Mesendoderm (in vitro differentiated cells): ENCODE measurements around the gene DCAF15.

Experiments used
- DNase-seq: peaks from one replicate; pipeline ENCODE4 v3.0.0; 2013
- H2AK5ac ChIP-seq: 2 replicates; pipeline ENCODE4 v1.6.1; 2013; ENCODE audit warnings: low read length, inconsistent platforms
- H2BK120ac ChIP-seq: 2 replicates; pipeline ENCODE4 v1.6.1; 2013; ENCODE audit warnings: low read depth, mild to moderate bottlenecking, low read length, moderate library complexity, mixed read lengths
- H2BK15ac ChIP-seq: replicated peaks from 2 replicates; pipeline ENCODE4 v1.6.1; 2013; ENCODE audit warnings: low read depth, mild to moderate bottlenecking, moderate library complexity
- H2BK5ac ChIP-seq: 2 replicates; pipeline ENCODE4 v1.6.1; 2013; ENCODE audit warnings: low read length, inconsistent platforms
- H3K18ac ChIP-seq: 2 replicates; pipeline ENCODE4 v1.6.1; 2013; ENCODE audit warnings: mild to moderate bottlenecking, low read length, mixed read lengths
- H3K23ac ChIP-seq: one replicate; pipeline ENCODE4 v1.6.1; 2013; ENCODE audit warnings: low read length
- H3K27ac ChIP-seq: 2 replicates; pipeline ENCODE4 v1.5.1; 2013; ENCODE audit warnings: low read depth, mild to moderate bottlenecking, inconsistent platforms, low read length, moderate library complexity
- H3K27me3 ChIP-seq: 2 replicates; pipeline ENCODE4 v1.6.1; 2013; ENCODE audit warnings: low read length, control low read depth, mild to moderate bottlenecking, inconsistent platforms; ENCODE audit not compliant: insufficient read depth, poor library complexity
- H3K36me3 ChIP-seq: 2 replicates; pipeline ENCODE4 v1.6.1; 2013; ENCODE audit warnings: low read length, inconsistent platforms; ENCODE audit not compliant: control insufficient read depth, insufficient read depth
- H3K4ac ChIP-seq: one replicate; pipeline ENCODE4 v1.6.1; 2013; ENCODE audit warnings: low read depth, mild to moderate bottlenecking, low read length, moderate library complexity
- H3K4me1 ChIP-seq: 2 replicates; pipeline ENCODE4 v1.6.1; 2013; ENCODE audit warnings: low read depth, low read length, inconsistent platforms; ENCODE audit not compliant: control insufficient read depth
- H3K4me2 ChIP-seq: 2 replicates; pipeline ENCODE4 v1.6.1; 2013; ENCODE audit warnings: low read length
- H3K4me3 ChIP-seq: 2 replicates; pipeline ENCODE4 v1.5.1; 2013; ENCODE audit warnings: mild to moderate bottlenecking, low read length
- H3K56ac ChIP-seq: one replicate; pipeline ENCODE4 v1.6.1; 2013; ENCODE audit warnings: low read length
- H3K79me1 ChIP-seq: 2 replicates; pipeline ENCODE4 v1.6.1; 2013; ENCODE audit warnings: low read length, inconsistent platforms
- H3K79me2 ChIP-seq: 2 replicates; pipeline ENCODE4 v1.6.1; 2013; ENCODE audit warnings: mild to moderate bottlenecking, low read length; ENCODE audit not compliant: control insufficient read depth, insufficient read depth
- H3K9ac ChIP-seq: 2 replicates; pipeline ENCODE4 v1.6.1; 2013; ENCODE audit warnings: low read length, inconsistent platforms
- H4K5ac ChIP-seq: one replicate; pipeline ENCODE4 v1.6.1; 2013; ENCODE audit warnings: low read length
- H4K8ac ChIP-seq: one replicate; pipeline ENCODE4 v1.6.1; 2013; ENCODE audit warnings: low read depth, mild to moderate bottlenecking, control low read depth, low read length, moderate library complexity
- WGBS: extraction: QIAGEN DNeasy Blood & Tissue Kit; methylation state at CpG from one replicate; pipeline ENCODE4 v1.1.7; 2013; ENCODE audit warnings: low lambda C conversion rate, missing lambda C conversion rate; ENCODE audit not compliant: insufficient coverage; ENCODE audit errors: extremely low coverage; 5-methylcytosine and 5-hydroxymethylcytosine counted together

Gene DCAF15

DNA sequence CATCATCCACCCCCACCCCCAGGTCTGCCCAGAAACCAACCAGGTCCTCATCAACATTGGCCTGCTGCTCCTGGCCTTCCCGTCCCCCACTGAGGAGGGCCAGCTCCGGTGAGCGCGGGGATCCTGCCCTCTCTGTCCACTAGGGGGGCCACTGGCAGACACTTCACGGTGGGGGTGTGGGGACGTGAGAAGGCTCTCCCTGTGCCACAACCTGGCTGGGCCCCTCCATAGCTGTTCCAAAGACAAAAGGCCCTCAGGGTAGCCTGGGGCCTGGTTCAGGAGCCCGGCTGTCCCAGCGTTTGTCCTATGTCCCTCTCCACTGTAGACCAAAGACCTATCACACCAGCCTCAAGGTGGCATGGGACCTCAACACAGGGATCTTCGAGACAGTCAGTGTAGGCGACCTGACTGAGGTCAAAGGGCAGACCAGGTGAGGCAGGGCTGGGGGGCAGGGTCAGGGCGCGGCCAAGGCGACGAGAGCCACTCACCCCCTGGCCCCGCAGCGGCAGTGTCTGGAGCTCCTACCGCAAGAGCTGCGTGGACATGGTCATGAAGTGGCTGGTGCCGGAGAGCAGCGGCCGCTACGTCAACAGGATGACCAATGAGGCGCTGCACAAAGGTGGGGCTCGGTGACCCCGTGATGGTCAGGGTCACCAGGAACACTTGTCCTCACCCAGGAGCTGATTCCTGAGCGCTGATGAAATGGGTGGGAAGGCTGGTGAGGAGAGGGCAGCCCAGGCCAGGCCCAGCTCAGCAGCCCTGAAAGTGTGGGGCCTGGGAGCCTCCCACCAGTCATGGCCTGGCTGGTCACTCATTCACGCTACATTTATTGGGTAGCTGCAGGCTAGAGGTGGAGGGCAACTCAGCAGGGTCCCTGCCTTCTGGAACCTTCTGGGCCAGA lies 7.9 kb downstream of the DCAF15 start:
- Histone ChIP-seq H3K56ac (no peak overlapping the region), H2BK120ac (no peak overlapping the region), H3K4ac (no peak overlapping the region), H3K27me3 (no peaks in the 10 kb centered on the region), H3K18ac (no peak overlapping the region), H3K4me2 (no peak overlapping the region), H3K36me3 (peaks cover 5% of the 10 kb centered on the region), H4K5ac (no peak overlapping the region), H2BK15ac (no peak overlapping the region), H4K8ac (no peak overlapping the region), H3K27ac (no peak overlapping the region), H3K79me1 (no peaks in the 10 kb centered on the region), H3K4me3 (no peak overlapping the region), H3K9ac (no peak overlapping the region), H2AK5ac (no peak overlapping the region), H2BK5ac (no peak overlapping the region), H3K4me1 (no peaks in the 10 kb centered on the region), H3K79me2 (no peaks in the 10 kb centered on the region), H3K23ac (no peak overlapping the region)
- DNase-seq: peak; percentile 59
- WGBS: no CpG with 5 or more reads among the region's 27 CpGs

DNA sequence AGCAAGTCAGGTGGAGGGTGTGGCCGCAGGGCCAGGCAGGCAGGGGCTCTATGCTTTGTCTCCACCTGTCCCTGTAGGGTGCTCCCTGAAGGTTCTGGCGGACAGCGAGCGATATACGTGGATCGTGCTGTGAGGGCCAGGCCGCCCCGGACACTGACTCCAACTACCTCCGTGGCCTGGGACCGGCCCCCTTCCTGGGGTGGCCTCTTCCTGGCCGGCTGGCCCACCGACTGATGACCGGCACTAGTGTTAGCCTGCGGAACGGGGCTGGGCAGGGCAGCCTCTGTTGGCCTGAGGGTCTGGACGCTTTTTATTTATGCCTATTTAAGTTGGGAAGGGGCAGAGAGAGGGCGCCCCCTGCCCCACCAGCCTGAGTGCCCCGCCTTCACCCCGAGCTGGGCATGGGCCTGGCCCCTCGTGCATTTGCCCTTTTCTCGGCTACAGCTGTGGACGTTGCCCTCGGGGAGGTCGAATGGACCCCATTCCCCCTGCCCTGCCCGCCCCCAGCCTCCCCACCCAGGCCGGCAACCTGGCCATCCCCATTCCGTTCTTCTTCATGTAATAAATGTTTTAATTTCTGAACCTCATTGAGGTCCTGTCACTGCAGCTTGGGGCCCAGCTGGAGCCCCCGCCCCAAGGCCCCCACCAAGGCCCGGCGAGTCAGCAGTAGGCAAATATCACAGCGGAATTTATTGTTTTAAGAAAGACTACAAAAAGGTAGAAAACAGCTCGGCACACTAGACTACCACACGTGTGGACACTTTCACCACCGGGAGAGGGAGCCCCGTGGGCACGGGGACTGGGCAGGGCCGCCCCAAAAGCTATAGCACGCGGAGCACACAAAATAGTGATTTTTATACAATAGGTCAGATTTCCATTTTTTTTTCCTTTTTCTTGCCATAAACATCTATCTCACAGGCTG lies 8.8 kb downstream of the DCAF15 start:
- Histone ChIP-seq H3K27ac (no peak overlapping the region), H3K23ac (no peak overlapping the region), H3K79me1 (no peaks in the 10 kb centered on the region), H4K5ac (no peak overlapping the region), H3K27me3 (no peaks in the 10 kb centered on the region), H3K56ac (no peak overlapping the region), H3K4me2 (no peak overlapping the region), H2BK15ac (no peak overlapping the region), H3K4me3 (no peak overlapping the region), H3K9ac (no peak overlapping the region), H3K4ac (no peak overlapping the region), H3K79me2 (no peaks in the 10 kb centered on the region), H4K8ac (no peak overlapping the region), H3K4me1 (no peaks in the 10 kb centered on the region), H3K36me3 (peaks cover 4% of the 10 kb centered on the region), H2AK5ac (no peak overlapping the region), H2BK120ac (no peak overlapping the region), H2BK5ac (no peak overlapping the region), H3K18ac (no peak overlapping the region)
- WGBS: no CpG with 5 or more reads among the region's 39 CpGs
- no peak for DNase-seq

DNA sequence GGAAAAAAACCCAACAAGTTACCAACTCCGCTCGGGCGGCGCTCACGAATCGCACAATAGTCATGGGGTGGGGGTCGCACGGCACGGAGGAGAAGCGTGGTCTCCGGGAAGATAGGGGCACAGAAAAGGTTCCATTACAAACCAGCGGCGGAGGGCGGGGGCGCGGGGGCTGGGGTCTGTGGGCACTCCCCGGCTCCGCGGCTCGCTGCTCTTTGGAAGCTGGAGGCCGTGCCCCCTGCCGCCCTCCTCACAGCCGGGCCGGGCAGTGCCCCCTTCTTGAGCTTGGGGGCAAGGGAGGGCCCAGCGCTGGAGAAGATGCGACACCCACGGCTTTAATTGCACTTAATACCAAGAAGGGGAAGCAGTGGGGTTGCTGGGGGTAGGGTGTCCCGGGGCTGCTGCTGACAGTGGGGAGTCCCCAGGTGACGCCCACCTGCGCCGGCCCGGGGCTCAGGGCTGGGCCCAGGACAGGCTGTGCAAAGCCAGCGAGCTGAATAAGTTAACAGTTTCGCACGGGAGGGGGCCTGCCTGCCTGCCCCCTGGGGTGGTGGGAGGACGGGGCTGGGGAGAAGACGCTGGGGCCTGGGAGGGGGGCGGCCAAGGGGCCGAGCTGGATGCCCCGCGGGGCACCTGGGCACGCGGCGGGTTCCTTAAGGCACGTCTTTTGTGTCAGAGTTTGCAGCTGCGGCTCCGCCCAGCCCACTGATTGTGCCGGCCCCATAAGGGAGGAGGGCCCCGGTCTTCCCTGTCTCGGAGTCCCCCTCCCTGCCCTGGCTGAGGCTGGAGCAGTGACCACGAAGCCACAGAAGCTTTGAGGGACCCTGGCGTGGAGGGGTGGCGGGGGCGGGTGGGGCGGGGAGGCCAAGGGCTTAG lies 9.8 kb downstream of the DCAF15 start:
- no peak overlapping the region for H2BK120ac ChIP-seq
- no peak overlapping the region for H3K18ac ChIP-seq
- H3K36me3 ChIP-seq: peaks cover 4% of the 10 kb centered on the region
- H4K8ac ChIP-seq: no peak overlapping the region
- H4K5ac ChIP-seq: no peak overlapping the region
- no peak overlapping the region for H3K23ac ChIP-seq
- H2AK5ac ChIP-seq: no peak overlapping the region
- H3K27ac ChIP-seq: no peak overlapping the region
- no CpG with 5 or more reads among the region's 55 CpGs for WGBS
- peak overlapping the region; percentile 49 for H3K56ac ChIP-seq
- no peak overlapping the region for H3K4me2 ChIP-seq
- H3K79me2 ChIP-seq: no peaks in the 10 kb centered on the region
- no peaks in the 10 kb centered on the region for H3K79me1 ChIP-seq
- no peak overlapping the region for H2BK5ac ChIP-seq
- H3K4ac ChIP-seq: no peak overlapping the region
- H3K9ac ChIP-seq: no peak overlapping the region
- H3K4me1 ChIP-seq: no peaks in the 10 kb centered on the region
- no peaks in the 10 kb centered on the region for H3K27me3 ChIP-seq
- no peak overlapping the region for H2BK15ac ChIP-seq
- H3K4me3 ChIP-seq: no peak overlapping the region
- peak; percentile 62 for DNase-seq

DNA sequence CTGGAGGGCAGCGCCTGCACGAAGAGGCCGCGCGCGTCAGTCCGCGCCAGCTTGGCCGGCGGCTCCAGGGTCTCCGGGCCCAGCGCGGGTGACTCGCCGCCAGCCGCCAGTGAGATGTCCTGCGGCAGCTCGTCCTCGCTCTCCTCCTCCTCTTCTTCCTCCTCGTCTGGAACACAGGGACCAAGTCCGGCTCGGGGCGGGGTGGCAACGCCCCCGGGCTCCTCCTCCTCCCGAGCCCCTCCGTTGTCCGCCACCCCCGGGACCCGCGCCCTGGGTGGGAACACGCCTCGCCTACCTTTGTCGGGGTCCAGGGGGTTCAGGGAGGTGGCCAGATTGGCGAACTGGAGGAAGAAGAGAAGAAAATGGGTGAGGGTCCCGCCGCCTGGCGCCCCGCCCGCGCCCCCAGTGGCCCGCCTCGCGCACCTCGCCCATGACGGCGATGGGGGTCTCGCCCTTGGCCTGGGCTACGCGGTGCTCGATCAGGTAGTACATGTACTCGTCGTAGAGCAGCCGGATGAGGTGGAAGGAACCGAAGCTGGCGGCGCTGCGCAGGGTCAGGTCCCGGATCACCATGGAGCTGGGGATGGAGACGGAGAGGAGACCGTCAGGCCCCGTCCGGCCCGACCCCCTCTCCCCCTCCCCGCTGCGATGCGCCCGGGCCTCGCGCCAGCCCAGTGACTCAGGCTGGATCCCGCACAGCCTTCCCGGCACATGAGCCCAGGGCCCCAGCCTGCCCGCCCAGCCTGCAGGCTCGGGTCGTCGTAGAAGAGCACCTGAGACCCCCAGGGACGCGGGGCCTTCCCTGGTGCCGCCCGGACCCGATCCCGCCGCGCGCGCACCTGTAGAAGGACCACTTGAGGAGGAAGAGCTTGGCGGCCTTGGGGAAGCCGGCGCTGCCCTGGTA lies 10.6 kb downstream of the DCAF15 start:
- H3K9ac ChIP-seq: peak overlapping the region; percentile 42
- H3K4ac ChIP-seq: no peak overlapping the region
- no peak overlapping the region for H4K5ac ChIP-seq
- H3K56ac ChIP-seq: peak overlapping the region; percentile 60
- H2BK15ac ChIP-seq: no peak overlapping the region
- no peaks in the 10 kb centered on the region for H3K79me2 ChIP-seq
- H3K23ac ChIP-seq: peak overlapping the region; percentile 66
- no peaks in the 10 kb centered on the region for H3K79me1 ChIP-seq
- H2BK120ac ChIP-seq: no peak overlapping the region
- no peak overlapping the region for H3K4me3 ChIP-seq
- WGBS: no CpG with 5 or more reads among the region's 89 CpGs
- peak overlapping the region; percentile 44 for H3K4me2 ChIP-seq
- H2AK5ac ChIP-seq: no peak overlapping the region
- no peak overlapping the region for H3K18ac ChIP-seq
- DNase-seq: peak; percentile 30
- no peaks in the 10 kb centered on the region for H3K4me1 ChIP-seq
- no peak overlapping the region for H4K8ac ChIP-seq
- peaks cover 6% of the 10 kb centered on the region for H3K36me3 ChIP-seq
- no peak overlapping the region for H2BK5ac ChIP-seq
- H3K27me3 ChIP-seq: no peaks in the 10 kb centered on the region
- H3K27ac ChIP-seq: no peak overlapping the region
